K562 (cell line): ENCODE measurements around the gene FA2H. TPM values are rescaled to one million over a fixed set of nuclear protein-coding genes. Genes with fewer than 3 reads are reported as not detected.

Experiments used
- ATAC-seq: fragments of 200-7000 bp; cut with Tn5 transposase; 3 replicates; pipeline ENCODE4 v1.9.1; 2020; ENCODE audit warnings: moderate library complexity
- BruUV-seq: library from RNA; stranded (reverse); fragments of 400-500 nt; replicated peaks from 2 replicates; lab custom pipeline; 2021; lab: Mats Ljungman, UMichigan
- CTCF ChIA-PET: fragments of 300-600 bp; formaldehyde crosslinking; extraction: SDS; loops from one replicate; lab custom pipeline; 2021; ENCODE audit warnings: low intra/inter-chr PET ratio; lab: Yijun Ruan, JAX
- POLR2A ChIA-PET: fragments of 300-600, 350-650 bp; sonication (Branson Sonifier 250); formaldehyde crosslinking; extraction: SDS; loops from one replicate; lab custom pipeline; 2021; ENCODE audit warnings: antibody characterized with exemption, inconsistent platforms; lab: Yijun Ruan, JAX
- DNase-seq, 4 experiments: peaks; one replicate each; pipeline versions ENCODE4 v3.0.0 to v3.0.0-alpha.2; 2011 to 2018; ENCODE audit warnings: low spot score in 3 of 4, mixed read lengths in 3 of 4; ENCODE audit errors: extremely low read depth in 1 of 4
- FAIRE-seq: peaks from 2 replicates; lab custom pipeline; 2011; peaks lifted over from hg19 to GRCh38; lab: Jason Lieb, UNC
- H2AFZ ChIP-seq: 2 replicates; pipeline ENCODE4 v1.6.0; 2011; ENCODE audit warnings: low read depth, low read length, control low read depth, inconsistent platforms
- H3K27ac ChIP-seq: fragments of 200-600 bp; 3 replicates; pipeline ENCODE4 v1.8.0; 2011; ENCODE audit warnings: low read depth, mild to moderate bottlenecking, control low read depth, inconsistent platforms, low read length, moderate library complexity, mixed read lengths; ENCODE audit errors: extremely low read depth
- H3K27me3 ChIP-seq, 2 experiments: fragments of 300-600 bp in 1 of 2; 2 replicates in 1 of 2; 3 replicates in 1 of 2; pipeline versions ENCODE4 v1.6.0 to v1.8.0; 2011; ENCODE audit warnings: inconsistent platforms in 2 of 2, low read length in 2 of 2, mild to moderate bottlenecking in 1 of 2, mixed read lengths in 1 of 2, moderate library complexity in 1 of 2; ENCODE audit not compliant: control insufficient read depth in 2 of 2, insufficient read depth in 2 of 2
- H3K36me3 ChIP-seq: fragments of 300-600 bp; 3 replicates; pipeline ENCODE4 v1.8.0; 2011; ENCODE audit warnings: mild to moderate bottlenecking, low read length, inconsistent platforms; ENCODE audit not compliant: control insufficient read depth, insufficient read depth
- H3K4me1 ChIP-seq, 2 experiments: fragments of 200-600 bp in 1 of 2; replicated peaks in 1 of 2; 2 replicates in 1 of 2; 3 replicates in 1 of 2; pipeline versions ENCODE4 v1.5.1 to v1.8.0; 2011; ENCODE audit warnings: inconsistent platforms in 2 of 2, low read length in 2 of 2, mild to moderate bottlenecking in 1 of 2, mixed read lengths in 1 of 2, moderate library complexity in 1 of 2; ENCODE audit not compliant: control insufficient read depth in 2 of 2, insufficient read depth in 2 of 2
- H3K4me2 ChIP-seq: 2 replicates; pipeline ENCODE4 v1.6.1; 2011; ENCODE audit warnings: low read length, control low read depth, inconsistent platforms, mixed read lengths; ENCODE audit not compliant: insufficient read depth
- H3K4me3 ChIP-seq: fragments of 200-600 bp; sonication (generic), shearing (Covaris generic); 2 replicates; pipeline ENCODE4 v1.5.1; 2016; ENCODE audit warnings: control low read depth, inconsistent platforms
- H3K79me2 ChIP-seq: fragments of 200-600 bp; 3 replicates; pipeline ENCODE4 v1.8.0; 2011; ENCODE audit warnings: low read length, inconsistent platforms; ENCODE audit not compliant: control insufficient read depth, insufficient read depth
- H3K9ac ChIP-seq, 2 experiments: 2 replicates each; pipeline versions ENCODE4 v1.6.0 to v1.6.1; 2011; ENCODE audit warnings: low read depth in 2 of 2, low read length in 2 of 2, control low read depth in 1 of 2, inconsistent platforms in 1 of 2, mild to moderate bottlenecking in 1 of 2, mixed read lengths in 1 of 2; ENCODE audit not compliant: insufficient read depth in 1 of 2
- H3K9me1 ChIP-seq: one replicate; pipeline ENCODE4 v1.6.0; 2011; ENCODE audit warnings: inconsistent platforms, mild to moderate bottlenecking, low read length, moderate library complexity; ENCODE audit not compliant: control insufficient read depth, insufficient read depth
- H3K9me3 ChIP-seq: replicated peaks from 2 replicates; pipeline ENCODE4 v1.5.1; 2011; ENCODE audit warnings: low read depth, low read length, inconsistent platforms; ENCODE audit not compliant: control insufficient read depth, insufficient read depth
- H4K20me1 ChIP-seq: replicated peaks from 2 replicates; pipeline ENCODE4 v1.6.1; 2011; ENCODE audit warnings: low read length, inconsistent platforms, mixed read lengths; ENCODE audit not compliant: control insufficient read depth, insufficient read depth
- ARID4B ChIP-seq: sonication (generic); formaldehyde crosslinking; IDR thresholded peaks from 2 replicates; pipeline ENCODE4 v1.8.0; 2022; ENCODE audit warnings: mild to moderate bottlenecking, missing genetic modification reagents
- BCOR ChIP-seq: fragments of 450-650 bp; IDR thresholded peaks from 2 replicates; pipeline ENCODE4 v1.6.1; 2016
- CC2D1A ChIP-seq: fragments of 450-650 bp; IDR thresholded peaks from 2 replicates; pipeline ENCODE4 v1.6.1; 2017; ENCODE audit warnings: mild to moderate bottlenecking
- CEBPG ChIP-seq, 3 experiments: fragments of 200-800 bp in 1 of 3; sonication (Bioruptor generic) in 1 of 3; sonication (generic) in 1 of 3; formaldehyde crosslinking in 1 of 3; IDR thresholded peaks in 2 of 3; conservative IDR thresholded peaks in 1 of 3; 2 replicates each; pipeline versions ENCODE4 v1.6.1 to v1.8.0; 2016 to 2022; ENCODE audit warnings: missing compliant biosample characterization in 2 of 3, missing genetic modification characterization in 2 of 3, mild to moderate bottlenecking in 1 of 3, missing genetic modification reagents in 1 of 3
- CREB3L1 ChIP-seq: fragments of 450-650 bp; IDR thresholded peaks from 2 replicates; pipeline ENCODE4 v1.6.1; 2014; ENCODE audit warnings: low read depth, mild to moderate bottlenecking, moderate library complexity, borderline replicate concordance
- GATAD2A ChIP-seq: fragments of 450-650 bp; IDR thresholded peaks from 2 replicates; pipeline ENCODE4 v1.6.1; 2017
- NFE2 ChIP-seq: IDR thresholded peaks from 2 replicates; pipeline ENCODE4 v1.6.1; 2014; ENCODE audit warnings: antibody characterized with exemption, low read depth
- POLR2B ChIP-seq: fragments of 450-650 bp; IDR thresholded peaks from 2 replicates; pipeline ENCODE4 v1.6.1; 2018; ENCODE audit warnings: low read depth; ENCODE audit not compliant: partially characterized antibody
- RNF2 ChIP-seq: sonication (generic); IDR thresholded peaks from 2 replicates; pipeline ENCODE4 v1.6.1; 2016
- RNF219 ChIP-seq: fragments of 250-450 bp; sonication (Bioruptor Pico); IDR thresholded peaks from 2 replicates; pipeline ENCODE4 v1.5.0; 2022; ENCODE audit warnings: mild to moderate bottlenecking
- SAFB ChIP-seq: fragments of 200-400 bp; formaldehyde crosslinking; IDR thresholded peaks from 2 replicates; pipeline ENCODE4 v1.6.1; 2017; ENCODE audit warnings: low read depth, low read length, borderline replicate concordance
- STAT5B ChIP-seq: fragments of 250-450 bp; sonication (Bioruptor Pico); IDR thresholded peaks from 2 replicates; pipeline ENCODE4 v1.8.0; 2021; ENCODE audit warnings: mild to moderate bottlenecking, inconsistent platforms
- ZNF561 ChIP-seq: fragments of 450-650 bp; formaldehyde crosslinking; conservative IDR thresholded peaks from 2 replicates; pipeline ENCODE4 v1.4.0; 2020; ENCODE audit warnings: mild to moderate bottlenecking, moderate library complexity
- ZNF780A ChIP-seq: fragments of 250-450 bp; sonication (Bioruptor Pico); IDR thresholded peaks from 2 replicates; pipeline ENCODE4 v1.5.0; 2021; ENCODE audit warnings: mild to moderate bottlenecking
- WGBS: fragments of 100-300 bp; shearing (Covaris generic); methylation state at CpG from one replicate; pipeline ENCODE4 v1.1.6; 2016; ENCODE audit warnings: low coverage, mixed read lengths; ENCODE audit not compliant: insufficient coverage; ENCODE audit errors: missing lambda C conversion rate; 5-methylcytosine and 5-hydroxymethylcytosine counted together
- in situ Hi-C: fragments of 300-500 bp; cut with MboI; formaldehyde crosslinking; loops from 4 replicates; pipeline ENCODE4 v1.15.0; 2018; ENCODE audit warnings: inconsistent platforms, mixed read lengths
- intact Hi-C: fragments of 100-400 bp; cut with micrococcal nuclease; formaldehyde crosslinking; loops from 2 replicates; pipeline ENCODE4 v1.14.2; 2022
- polyA plus RNA-seq, 8 experiments: library from polyadenylated mRNA; depleted of rRNA in 4 of 8; stranded (reverse) in 5 of 8; unstranded in 3 of 8; fragments of >200 nt; fragmentation: Nextera tagmentation in 2 of 8; fragmentation: Illumina TruSeq in 1 of 8; extraction: Ambion mirVana in 2 of 8; extraction: Trizol in 1 of 8; gene quantifications; 2 replicates each; pipeline versions ENCODE4 v1.2.1 to v1.2.3, GENCODE V29; 2011 to 2014; ENCODE audit warnings: inconsistent platforms in 1 of 8, missing spikeins in 1 of 8
- total RNA-seq, 7 experiments: library from RNA; depleted of rRNA in 6 of 7; stranded (reverse); fragments of >200 nt in 6 of 7; fragmentation: Illumina TruSeq in 2 of 7; extraction: Trizol in 2 of 7; gene quantifications; 2 replicates each; pipeline versions ENCODE4 v1.2.1 to v1.2.3, GENCODE V29; 2011 to 2021; ENCODE audit warnings: low replicate concordance in 1 of 7
- TF ChIP-seq, protein P1 (sequence below): fragments of 450-650 bp; IDR thresholded peaks from 2 replicates; pipeline ENCODE4 v1.6.1; 2016; ENCODE audit warnings: antibody characterized with exemption

Gene FA2H
- total and polyA plus RNA-seq, 9 of the 15 experiments (the other 6 are each of a cell fraction or from before 2014, with no cell fraction given): not detected

DNA sequence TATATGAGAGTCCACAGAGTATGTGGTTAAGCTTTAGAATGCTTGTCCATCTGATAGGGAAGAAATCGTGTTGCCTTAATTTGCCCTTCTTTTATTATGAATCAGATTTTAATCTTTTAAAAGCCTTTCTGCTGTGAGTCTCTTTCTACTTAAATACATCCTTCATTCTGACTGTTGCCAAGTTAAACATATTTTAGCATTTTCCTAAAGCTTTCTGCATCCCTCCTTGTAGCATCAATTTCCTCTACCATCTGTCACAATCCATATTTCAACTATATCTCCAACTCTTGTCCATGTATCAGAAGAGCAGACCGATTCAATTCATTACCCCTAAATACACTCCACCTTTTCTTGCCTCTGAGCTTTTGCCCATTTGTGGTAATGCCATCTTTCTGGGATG is 20.5 kb upstream of the FA2H start:
- DNase-seq (no peak), ATAC-seq (no peak), FAIRE-seq (no peak)
- Histone ChIP-seq H3K36me3 (no peaks in the 10 kb centered on the region), H3K27ac (no peak overlapping the region), H4K20me1 (no peaks in the 10 kb centered on the region), H3K9me3 (0 out of 2 replicates have a peak, but pooled peaks cover 3% of the 10 kb centered on the region), H3K4me1 (no peaks in the 10 kb centered on the region), H3K79me2 (no peaks in the 10 kb centered on the region), H3K27me3 (peaks cover 4% of the 10 kb centered on the region in 2 experiments; a peak in 3 of 5 replicates), H2AFZ (no peak overlapping the region), H3K9ac (no peak overlapping the region), H3K4me2 (no peak overlapping the region), H3K9me1 (no peaks in the 10 kb centered on the region), H3K4me3 (no peak overlapping the region)
- 0% methylated on average over 2 of the region's 2 CpGs for WGBS
- CTCF ChIA-PET: no interaction called here
- intact Hi-C loops (no loop called here), in situ Hi-C loops (no loop called here)
- POLR2A ChIA-PET: no interaction called here
- no TSS peak for BruUV-seq
- TF ChIP-seq NFE2: no peak
- TF ChIP-seq STAT5B: no peak
- no peak for TF ChIP-seq ZNF780A (CRISPR knock-in tag)
- TF ChIP-seq BCOR: no peak
- no peak for TF ChIP-seq CEBPG (CRISPR knock-in tag; IDR thresholded peaks at IDR 0.05)
- TF ChIP-seq CEBPG (tag; conservative IDR thresholded peaks at IDR 0.05 in 1 of 2, IDR thresholded peaks at IDR 0.05 in 1 of 2): no peak
- TF ChIP-seq POLR2B: no peak
- TF ChIP-seq RNF219 (CRISPR knock-in tag): no peak
- TF ChIP-seq CREB3L1: no peak
- no peak for TF ChIP-seq GATAD2A
- TF ChIP-seq ZNF561 (CRISPR knock-in tag): no peak
- no peak for TF ChIP-seq CC2D1A
- no peak for TF ChIP-seq SAFB
- no peak for TF ChIP-seq ARID4B (CRISPR knock-in tag)
- TF ChIP-seq, protein P1, sequence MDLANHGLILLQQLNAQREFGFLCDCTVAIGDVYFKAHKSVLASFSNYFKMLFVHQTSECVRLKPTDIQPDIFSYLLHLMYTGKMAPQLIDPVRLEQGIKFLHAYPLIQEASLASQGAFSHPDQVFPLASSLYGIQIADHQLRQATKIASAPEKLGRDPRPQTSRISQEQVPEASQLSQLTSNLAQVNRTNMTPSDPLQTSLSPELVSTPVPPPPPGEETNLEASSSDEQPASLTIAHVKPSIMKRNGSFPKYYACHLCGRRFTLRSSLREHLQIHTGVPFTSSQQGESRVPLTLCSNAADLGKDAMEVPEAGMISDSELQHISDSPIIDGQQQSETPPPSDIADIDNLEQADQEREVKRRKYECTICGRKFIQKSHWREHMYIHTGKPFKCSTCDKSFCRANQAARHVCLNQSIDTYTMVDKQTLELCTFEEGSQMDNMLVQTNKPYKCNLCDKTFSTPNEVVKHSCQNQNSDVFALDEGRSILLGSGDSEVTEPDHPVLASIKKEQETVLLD: no peak
- TF ChIP-seq RNF2: no peak
